Hepatic stellate cell (primary cell): ENCODE results near the gene ASTL.

ENCODE experiments used
- DNase-seq: peaks from one replicate; pipeline ENCODE4 v3.0.0; 2011; ENCODE audit warnings: low spot score

The ASTL gene

DNA sequence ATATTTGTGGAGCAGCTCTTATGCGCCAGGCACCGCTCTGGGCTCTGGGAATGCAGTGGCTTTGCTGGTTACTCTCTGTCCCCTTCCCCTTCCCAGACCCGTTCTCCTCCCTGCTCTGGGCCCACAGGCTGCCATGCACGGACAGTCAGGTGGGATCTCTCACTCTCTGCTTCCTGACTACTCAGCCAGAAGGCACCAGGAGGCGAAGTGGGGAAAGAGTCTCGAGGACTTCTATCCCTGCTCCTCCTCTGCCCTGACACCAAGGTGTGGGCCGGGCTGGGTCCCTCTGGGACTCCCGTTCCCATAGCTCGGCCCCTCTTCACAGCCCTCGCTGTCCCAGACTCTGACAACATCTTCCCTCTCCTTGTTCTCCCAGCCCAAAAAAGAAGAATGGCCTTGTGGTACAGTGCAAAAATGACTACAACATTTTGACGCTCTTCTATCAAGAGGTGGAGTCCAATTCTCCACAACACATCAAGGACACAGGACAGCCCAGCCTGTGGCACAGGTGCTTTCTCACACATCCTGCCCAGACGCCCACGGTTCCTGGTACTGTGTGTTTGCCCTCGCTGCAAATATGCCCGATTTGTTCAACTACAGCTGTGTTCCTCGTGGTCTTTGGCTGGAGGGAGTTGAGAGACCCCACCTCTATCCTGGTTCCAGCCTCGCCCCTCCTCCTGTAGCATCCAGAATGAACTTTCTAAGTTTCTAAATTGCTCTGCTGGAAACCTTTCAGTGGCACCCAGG lies 21.0 kb upstream of the ASTL start:
- no peak for DNase-seq

DNA sequence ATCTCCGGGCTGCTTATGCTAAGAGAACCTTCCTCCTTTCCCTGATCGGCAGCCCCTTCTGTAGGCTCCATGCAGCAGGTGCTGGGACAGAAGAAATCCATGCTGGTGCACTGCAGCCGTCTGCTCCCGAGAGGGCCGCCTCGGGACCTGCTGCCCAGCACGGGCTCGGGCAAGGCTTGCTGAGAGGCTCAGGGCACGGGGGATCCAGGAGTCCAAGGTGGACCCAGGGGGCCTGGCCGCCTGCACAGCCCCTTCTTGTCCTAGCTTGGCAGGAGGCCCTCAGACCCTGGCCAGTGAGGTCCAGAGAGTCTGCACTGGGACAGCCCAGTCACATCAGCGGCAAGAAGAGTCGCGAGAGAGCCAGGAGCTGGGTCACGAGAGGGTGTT lies 20.2 kb upstream of the ASTL start:
- no peak for DNase-seq

DNA sequence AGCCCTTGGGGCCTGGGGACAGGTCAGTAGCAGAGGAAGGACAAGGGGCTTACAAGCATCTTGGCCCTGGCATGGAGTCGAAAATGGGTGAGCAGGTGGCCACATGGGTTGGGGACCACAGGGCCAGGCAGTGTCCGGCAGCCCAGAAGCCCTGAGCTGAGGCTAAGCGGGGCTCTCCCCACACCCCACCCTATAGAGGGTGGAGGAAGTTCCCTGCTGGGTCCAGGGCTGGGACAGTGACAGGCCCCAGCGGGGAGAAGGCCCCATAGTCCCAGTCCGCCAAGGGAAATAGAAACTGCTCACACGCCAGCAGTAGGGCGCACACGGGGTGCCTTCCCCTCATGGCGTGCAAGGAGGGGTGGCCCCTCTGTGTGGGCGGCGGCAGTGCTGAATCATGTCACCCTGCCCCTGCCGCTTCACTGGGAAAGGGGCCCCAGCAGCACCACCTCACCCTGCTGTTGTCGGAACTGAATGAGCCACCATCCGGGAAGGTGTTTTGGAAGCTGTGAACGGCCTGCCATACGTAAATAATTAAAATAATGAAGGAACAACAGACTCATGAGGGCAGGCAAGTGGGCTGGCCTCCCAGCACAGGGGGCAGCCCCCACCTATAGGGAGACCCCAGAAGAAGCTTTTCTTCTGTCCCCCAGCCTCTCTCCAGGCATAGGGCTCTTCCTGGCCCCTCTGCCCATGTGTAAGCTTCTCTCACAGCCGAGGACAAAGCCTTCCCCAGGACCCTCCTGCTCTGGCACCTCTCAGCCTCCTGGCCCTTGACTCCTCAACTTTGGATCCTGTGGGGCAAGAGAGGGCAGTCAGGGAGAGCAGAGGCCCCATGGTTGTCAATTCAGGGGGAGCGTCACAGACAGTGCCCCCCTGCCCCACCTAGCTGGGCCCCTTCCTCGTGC lies 19.6 kb upstream of the ASTL start:
- DNase-seq = no peak

DNA sequence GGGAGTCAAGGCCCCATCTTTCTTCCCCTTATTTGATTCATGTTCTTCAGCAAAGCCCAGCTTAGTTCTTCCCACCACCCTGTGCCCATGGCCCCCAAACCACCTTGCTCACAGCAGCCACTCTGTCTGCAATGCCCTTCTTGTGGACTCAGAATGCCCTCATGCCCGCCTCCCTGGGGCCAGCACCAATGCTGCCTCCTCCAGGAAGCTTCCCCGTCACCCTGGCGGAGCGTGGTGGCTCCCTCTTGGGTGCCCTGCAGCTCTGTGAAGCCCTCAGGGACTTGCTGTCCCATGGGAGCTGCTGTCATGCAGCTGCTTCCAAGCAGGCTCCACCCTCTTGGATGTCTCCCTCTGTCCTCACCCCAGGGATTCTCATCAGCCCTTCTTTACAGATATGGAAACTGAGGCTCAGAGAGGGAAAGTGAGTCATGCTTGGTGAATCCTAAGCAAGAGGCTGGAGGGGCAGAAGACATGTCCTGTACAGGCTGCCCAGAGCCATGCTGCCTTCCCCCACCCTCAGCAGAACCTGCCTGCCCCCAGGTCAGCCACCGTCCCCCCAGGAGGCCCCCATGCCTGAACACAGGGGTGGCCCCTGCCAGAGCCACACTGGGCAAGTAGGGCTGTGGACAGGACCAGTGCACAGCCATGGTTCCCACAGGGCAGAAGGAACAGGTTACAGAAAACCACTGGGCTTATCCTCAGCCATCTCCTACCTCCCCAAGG lies 18.8 kb upstream of the ASTL start:
- no peak for DNase-seq

DNA sequence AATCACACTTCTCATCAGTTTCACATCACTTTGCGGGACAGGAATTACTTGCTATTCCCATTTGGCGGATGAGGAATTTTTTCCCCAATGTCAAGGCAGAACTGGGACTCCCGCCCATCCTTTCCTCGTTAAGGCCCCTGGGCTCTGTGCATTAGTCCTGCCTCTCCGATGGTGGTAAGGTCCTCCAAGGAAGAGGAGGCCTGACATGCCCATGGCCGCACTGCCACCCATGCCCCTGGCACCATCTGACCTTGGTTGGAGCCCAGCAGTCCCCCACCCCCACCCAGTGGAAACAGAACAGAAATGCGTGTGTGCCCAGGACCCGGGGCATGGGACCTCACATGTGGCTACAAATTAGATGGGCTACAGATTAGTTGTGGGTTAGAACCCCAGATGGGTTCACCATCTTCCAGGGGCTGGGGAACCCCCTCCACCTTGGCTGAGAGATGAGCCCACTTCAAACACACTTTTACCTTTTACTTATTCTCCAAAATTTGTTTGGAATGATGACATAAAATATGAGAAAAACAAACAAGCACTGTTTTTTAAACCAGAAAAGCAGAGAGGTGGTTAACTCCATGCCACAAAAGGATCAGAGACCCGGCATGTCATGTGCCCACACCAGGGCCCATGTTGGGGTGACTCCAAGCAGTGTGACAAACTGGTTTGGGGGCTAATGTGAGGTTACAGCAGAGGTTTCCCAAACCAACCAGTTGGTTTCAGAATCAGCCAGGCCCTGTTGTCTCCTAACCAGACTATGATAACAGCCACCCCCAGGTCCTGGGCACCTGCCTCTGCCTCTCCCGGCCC lies 17.9 kb upstream of the ASTL start:
- no peak for DNase-seq

DNA sequence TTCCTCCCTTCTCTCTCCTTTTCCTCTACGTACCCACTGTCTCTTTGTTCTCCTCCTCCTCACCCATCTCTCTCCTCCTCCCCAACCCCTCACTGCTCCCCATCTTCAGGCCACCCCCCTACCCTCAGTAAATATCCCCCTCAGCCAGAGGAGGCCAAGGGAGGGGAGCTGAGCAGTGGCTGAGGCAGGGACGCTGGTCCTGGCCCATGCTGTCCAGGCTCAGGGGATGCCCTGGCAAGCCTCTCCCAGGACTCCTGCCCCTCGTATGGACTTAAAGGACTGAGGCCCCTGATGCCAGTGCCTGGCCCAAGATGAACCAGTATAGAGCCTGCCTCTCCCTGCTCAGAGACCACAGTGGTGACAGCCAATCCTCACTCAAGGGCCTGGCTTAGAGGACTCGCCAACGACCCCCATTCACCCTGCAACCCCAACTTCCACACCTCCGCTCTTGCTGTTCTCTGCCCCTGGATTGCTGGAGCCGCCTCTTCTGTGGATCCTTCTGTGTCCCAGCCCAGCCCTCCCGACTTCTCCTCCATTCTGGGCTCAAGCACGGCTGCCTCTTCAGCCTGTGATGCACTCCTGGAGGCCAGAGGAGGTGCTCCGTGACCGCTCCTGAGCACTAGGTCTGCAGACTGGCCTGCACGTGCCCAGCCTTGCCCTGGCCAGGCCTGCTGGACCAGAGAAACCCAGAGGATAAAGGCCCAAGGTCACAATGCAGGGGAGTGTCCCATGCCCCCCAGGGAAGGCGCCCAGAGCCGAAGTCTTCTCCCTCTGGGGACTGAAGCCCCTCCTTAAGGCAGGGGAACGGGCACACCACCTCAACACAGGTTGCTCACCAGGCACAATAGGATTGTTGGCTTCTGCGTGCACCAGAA lies 16.4 kb upstream of the ASTL start:
- DNase-seq = no peak

DNA sequence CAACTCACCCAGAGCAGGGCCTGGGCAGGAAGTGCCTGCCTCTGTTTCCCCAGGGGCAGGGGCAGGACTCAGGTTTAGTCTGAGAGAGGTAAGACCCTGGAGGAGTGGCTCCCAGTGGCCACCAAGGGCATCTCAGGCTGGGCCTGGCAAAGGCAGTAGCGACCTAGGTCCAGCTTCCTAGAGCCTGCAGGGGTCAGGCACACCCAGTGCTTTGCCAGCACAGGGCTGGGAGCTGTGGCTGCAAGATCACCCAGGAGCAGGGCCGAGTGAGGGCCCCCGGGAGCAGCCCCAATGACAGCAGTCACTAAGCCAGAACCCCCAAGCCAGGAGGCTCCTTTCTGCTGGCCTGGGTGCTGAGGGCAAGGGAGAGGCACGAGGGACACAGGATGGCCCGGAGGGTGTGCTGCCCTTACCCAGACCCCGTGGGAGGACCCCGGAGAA lies 15.7 kb upstream of the ASTL start:
- DNase-seq = no peak

DNA sequence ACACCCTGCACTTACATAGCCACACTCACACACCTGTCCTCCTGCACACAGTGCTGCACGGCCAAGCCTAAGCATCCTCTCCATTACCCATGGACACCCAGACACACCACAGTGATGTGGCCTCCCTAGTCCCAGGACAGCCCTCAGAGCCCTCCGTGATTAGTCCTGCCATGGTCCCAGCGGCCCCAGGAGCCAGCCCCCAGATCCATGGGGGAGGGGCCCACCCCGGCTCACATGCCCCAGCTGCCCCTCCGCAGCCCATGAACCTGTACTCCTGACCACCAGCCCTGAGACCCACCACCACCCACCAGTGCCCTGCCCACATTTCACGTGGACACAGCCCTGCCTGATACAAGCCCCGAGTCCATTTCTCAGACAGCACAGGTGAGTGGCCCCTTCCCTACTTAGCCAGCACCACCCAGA lies 15.0 kb upstream of the ASTL start:
- no peak for DNase-seq

DNA sequence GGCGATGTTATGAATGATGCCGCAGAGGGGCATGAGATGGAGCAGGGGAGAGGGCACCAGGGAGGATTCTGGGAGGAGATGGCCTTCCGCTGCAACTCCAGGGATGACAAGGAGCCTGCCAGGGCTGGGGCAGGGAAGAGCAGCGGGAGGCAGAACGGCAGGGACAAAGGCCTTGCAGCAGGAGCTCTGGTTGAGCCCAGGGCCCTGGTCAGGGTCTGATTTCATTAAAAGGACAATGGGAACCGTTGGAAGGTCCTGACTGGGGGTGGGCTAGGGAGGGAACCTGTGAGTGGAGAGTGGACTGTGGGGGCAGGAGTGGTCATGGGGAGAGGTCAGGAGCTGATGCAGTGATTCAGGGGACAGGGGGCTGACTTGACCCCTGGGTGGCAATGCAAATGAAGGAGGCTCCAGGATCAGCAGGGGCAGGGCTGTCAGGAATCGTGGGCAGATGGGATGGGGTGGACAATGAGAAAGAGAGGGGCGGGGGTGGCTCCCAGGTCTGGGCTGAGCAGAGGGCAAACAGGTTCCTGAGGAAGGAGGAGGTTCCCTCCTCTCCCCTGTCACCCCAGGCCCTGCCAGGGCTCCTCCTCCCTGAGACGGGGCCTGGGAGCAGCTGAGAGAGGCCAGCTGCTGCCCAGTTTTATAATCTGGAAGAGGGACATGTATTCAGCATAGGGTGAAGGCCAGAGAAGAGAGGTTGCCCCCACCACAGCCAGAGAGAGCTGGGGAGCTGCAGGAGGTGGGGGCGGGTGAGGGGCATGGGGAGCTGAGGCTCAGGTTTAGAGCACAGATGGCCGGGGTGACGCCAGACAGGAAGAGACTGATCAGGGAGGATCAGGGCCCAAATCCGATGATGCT lies 14.2 kb upstream of the ASTL start:
- DNase-seq = no peak

DNA sequence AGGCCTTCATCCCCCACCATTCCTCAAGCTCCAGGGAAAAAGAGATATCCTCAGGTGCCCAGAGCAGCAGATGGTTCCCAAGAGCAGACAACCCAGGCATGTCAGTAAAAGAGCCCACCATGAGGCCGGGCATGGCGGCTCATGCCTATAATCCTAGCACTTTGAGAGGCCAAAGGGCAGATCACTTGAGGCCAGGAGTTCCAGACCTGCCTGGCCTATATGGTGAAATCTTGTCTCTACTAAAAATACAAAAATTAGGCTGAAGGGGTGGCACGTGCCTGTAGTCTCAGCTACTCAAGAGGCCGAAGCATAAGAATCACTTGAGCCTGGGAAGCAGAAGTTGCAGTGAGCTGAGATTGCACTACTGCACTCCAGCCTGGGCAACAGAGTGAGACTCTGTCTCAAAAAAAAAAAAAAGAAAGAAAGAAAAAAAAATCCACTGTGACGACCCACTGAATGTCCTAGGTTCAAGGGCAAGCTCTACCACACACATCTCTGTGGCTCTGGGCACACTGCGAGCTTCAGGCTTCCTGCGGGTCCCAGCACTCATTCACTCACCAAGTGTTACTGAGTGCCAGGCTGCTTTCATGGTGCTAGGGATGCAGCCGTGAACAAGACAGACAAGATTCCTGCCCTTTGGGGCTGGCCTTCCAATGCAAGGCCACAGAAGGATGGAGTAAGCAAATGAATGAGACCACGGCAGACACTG lies 13.4 kb upstream of the ASTL start:
- no peak for DNase-seq

DNA sequence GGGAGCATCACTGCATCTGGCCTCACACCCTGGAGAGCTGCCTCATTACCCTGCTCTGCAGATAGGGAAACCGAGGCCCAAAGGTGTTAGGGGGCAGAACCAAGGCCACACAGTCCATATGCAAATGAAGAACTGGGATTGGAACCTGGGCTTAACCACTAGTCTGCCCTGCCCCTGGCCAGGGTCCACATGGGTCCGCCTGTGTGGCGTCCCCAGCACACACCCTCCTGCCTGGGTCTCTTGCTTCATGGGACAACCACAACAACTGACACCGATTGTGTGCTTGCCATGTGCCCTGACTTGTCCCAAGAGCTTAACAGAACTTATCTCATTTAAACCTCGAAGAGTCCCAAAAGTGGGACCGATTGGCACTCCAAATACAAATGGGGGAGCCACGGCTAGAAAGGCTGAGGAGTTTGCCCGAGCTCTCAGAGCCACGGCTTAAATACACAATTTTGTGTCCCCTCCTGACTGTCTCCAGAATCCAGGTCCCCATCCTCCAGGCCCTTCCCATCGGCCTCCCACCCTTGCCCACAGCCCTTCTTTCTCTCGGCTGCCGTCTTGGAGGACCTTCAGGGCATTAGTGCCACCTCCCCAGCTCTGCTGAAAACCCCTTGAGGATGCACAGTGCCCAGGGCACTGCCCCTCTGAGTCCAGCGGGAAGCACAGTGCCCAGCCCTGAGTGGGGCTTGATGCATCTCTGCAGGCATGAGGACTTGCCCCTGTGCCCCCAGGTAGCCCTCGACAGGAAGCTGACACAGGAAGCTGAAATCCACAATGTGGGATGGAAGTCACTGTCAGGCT lies 12.7 kb upstream of the ASTL start:
- no peak for DNase-seq

DNA sequence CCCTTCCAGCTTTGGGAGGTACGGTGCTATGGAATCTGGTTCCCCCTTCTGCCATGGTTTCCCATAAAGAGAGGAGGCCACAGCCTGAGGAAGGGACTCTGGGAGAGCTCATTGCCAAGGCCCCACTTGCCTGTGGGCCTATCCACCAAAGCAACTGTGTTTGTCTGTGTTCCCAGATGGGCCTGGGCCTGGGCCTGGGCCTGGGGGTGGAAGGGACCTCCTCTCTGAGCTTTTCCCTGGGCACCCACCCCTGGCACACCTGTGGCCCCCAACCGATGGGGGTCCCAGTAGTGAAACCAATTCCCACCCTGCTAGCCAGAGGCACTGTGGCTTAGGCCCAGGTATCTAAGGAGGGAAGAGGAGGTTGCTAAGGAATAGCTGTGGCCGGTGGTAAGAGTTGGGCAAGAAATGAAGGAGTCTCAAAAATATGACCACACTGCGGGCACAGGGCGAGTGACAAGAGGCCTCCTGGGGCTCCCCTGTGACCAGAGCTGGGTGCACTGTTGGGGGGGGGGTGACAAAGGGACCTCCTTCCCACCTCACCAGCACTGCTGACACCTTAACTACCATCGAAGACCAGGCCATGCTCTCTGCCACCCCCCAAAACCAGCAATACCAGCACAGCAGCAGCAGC lies 11.8 kb upstream of the ASTL start:
- no peak for DNase-seq

DNA sequence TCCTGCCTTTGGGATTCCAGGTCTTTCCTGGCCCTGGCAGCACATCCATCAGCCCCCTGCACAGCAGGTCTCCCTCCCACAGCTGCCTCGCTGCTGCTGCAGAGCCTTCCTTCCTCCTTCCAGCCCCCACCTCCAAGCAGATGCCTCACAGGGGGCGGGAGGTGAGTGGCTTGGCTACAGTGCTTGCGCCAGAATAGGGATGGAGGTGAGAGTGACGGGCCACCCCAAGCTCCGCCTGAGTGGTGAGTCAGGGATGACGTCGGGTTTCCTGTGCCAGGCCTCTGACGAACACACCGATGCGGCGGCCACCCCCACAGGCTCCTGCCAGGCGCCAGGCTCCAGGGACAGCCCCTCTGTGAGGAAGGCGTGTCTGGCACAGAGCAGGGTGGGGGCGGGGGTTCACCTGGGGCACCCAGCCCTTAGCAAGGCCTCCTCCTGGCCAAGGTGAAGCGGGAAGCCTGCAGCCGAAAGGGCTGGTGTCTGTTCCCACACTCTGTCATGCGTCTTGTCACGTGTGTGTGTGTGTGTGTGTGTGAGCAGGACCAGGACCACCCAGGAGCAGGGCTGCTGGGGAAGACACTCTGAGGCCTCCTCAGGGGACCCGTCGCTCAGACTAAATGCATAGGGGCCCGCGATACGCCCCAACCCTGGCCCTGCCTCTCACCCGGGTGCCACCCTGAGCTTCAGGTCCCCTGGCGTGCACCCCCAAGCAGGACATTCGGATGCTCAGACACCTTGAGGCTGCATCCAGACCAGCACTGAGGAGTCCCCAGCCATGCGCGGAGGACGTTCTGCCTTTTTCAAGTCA lies 10.3 kb upstream of the ASTL start:
- DNase-seq = peak; percentile 81

DNA sequence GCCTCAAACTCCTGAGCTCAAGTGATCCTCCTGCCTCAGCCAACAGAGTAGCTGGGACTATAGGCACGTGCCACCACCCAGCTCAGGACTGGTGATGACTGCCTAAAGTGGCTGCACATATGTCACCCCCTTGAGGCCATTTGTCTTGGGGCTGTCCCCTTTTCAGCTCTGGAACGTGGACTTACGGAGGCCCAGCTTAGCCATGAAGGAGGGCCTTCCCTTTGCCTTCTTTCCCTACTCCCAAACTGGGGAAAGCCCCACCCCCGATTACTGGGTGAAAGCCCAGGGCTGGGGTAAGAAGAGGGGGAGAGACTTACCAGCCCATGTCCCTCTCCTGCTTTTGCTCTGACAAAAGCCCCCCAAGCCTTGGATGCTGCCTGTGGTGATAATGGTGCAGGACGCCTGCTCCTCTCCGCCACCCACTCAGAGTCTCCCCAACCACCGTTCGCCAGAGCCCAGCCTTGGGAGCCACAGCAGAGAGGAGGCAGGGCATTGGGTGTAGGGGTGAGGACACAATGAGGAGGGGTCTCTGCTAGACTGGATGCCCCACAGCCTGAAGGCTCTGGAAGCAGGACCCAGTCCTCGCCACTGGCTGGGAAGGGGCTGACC lies 9.4 kb upstream of the ASTL start:
- no peak for DNase-seq

DNA sequence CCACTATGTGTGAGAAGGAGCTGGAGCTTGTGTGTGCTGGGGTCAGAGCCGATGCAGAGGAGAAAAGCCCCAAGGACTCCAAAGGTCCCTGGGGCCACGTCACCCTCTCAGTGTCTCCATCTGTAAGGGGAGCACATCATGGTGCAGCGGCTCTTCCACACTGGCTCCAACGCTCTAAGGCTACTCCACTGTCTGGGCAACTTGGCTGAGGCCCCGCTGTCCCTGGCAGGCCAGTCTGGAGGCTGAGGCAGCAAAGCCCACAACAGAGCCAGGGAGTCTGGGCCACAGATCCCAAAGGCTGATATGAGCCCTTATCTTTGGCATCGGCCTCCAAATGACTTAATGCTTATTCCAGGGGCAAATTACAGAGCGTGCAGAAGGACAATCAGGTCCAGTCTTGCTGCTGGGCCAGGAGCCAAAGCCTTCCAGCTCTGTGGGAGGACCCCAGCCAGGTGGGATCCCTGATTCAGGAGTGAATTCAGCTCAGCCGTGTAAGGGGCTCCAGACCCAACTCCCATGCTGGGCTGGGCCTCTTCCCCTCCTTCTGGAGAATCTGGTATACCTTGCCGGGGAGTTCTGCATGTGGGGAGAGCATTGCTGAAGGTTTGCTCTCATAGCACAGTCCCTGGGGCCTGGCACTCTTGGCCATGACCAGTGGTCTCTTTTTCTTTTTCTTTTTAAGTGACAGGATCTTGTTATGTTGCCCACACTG lies 8.7 kb upstream of the ASTL start:
- no peak for DNase-seq
